IPS-15b (cell line): Measurements from ENCODE around the gene CAPN12.
"Not testable (repeated sequence)": the region's sequence is repeated elsewhere in the genome, so short reads cannot be mapped to it uniquely, and the experiment has no call there.

Experiments used
- H3K27me3 ChIP-seq: one replicate; pipeline ENCODE4 v1.6.1; 2013; ENCODE audit warnings: low read length; ENCODE audit not compliant: control insufficient read depth, insufficient read depth
- H3K36me3 ChIP-seq: one replicate; pipeline ENCODE4 v1.6.1; 2013; ENCODE audit warnings: low read length; ENCODE audit not compliant: control insufficient read depth, insufficient read depth
- H3K4me1 ChIP-seq: one replicate; pipeline ENCODE4 v1.6.1; 2013; ENCODE audit warnings: mild to moderate bottlenecking, low read length; ENCODE audit not compliant: control insufficient read depth, insufficient read depth
- H3K4me3 ChIP-seq: one replicate; pipeline ENCODE4 v1.5.1; 2013; ENCODE audit warnings: low read depth, low read length
- H3K9ac ChIP-seq: one replicate; pipeline ENCODE4 v1.6.1; 2013; ENCODE audit warnings: low read depth, mild to moderate bottlenecking, low read length
- H3K9me3 ChIP-seq: one replicate; pipeline ENCODE4 v1.6.1; 2013; ENCODE audit warnings: mild to moderate bottlenecking, low read length; ENCODE audit not compliant: control insufficient read depth, insufficient read depth

Gene CAPN12

GRCh38 chr19:38744298-38744681, at the start of gene CAPN12:
Gene CAPN12, minus strand, starts transcription at chr19:38744474. Its CDS starts 309 bp downstream, at chr19:38744165.
- no peaks in the 10 kb centered on the region for H3K9me3 ChIP-seq
- H3K36me3 ChIP-seq, result no peaks in the 10 kb centered on the region
- H3K27me3 ChIP-seq, result no peaks in the 10 kb centered on the region
- H3K9ac ChIP-seq, result no peak within 1 kb of the TSS
- no peaks in the 10 kb centered on the region for H3K4me1 ChIP-seq
- no peak within 1 kb of the TSS for H3K4me3 ChIP-seq

GRCh38 chr19:38793671-38794070, 49.4 kb upstream of the CAPN12 start:
- no peaks in the 10 kb centered on the region for H3K36me3 ChIP-seq
- H3K9me3 ChIP-seq, result no peaks in the 10 kb centered on the region
- no peak overlapping the region for H3K4me3 ChIP-seq
- no peaks in the 10 kb centered on the region for H3K27me3 ChIP-seq
- peaks cover 3% of the 10 kb centered on the region for H3K4me1 ChIP-seq
- H3K9ac ChIP-seq, result no peak overlapping the region

- H3K27me3 ChIP-seq, result no peaks in the 10 kb centered on the region
- peak overlapping the region; percentile 53 for H3K4me3 ChIP-seq
- peaks cover 3% of the 10 kb centered on the region for H3K4me1 ChIP-seq
- H3K9ac ChIP-seq, result no peak overlapping the region
- H3K36me3 ChIP-seq, result no peaks in the 10 kb centered on the region
- no peaks in the 10 kb centered on the region for H3K9me3 ChIP-seq
Observed at GRCh38 chr19:38793177-38793576, 48.9 kb upstream of the CAPN12 start.

- H3K9ac ChIP-seq, result no peak overlapping the region
- no peaks in the 10 kb centered on the region for H3K27me3 ChIP-seq
- no peaks in the 10 kb centered on the region for H3K9me3 ChIP-seq
- peaks cover 3% of the 10 kb centered on the region for H3K4me1 ChIP-seq
- peak overlapping the region; percentile 53 for H3K4me3 ChIP-seq
- no peaks in the 10 kb centered on the region for H3K36me3 ChIP-seq
Observed at GRCh38 chr19:38792250-38793111, 48.2 kb upstream of the CAPN12 start.

GRCh38 chr19:38791451-38792064, 47.3 kb upstream of the CAPN12 start:
- not testable (repeated sequence) for H3K9me3 ChIP-seq, H3K27me3 ChIP-seq, H3K4me3 ChIP-seq, H3K4me1 ChIP-seq, H3K9ac ChIP-seq, H3K36me3 ChIP-seq

GRCh38 chr19:38790507-38791403, 46.5 kb upstream of the CAPN12 start:
- not testable (repeated sequence) for H3K9ac ChIP-seq, H3K27me3 ChIP-seq, H3K4me1 ChIP-seq, H3K9me3 ChIP-seq, H3K36me3 ChIP-seq, H3K4me3 ChIP-seq

- Histone ChIP-seq H3K9ac (no peak within 1 kb of the TSS), H3K4me1 (peaks cover 3% of the 10 kb centered on the region), H3K4me3 (no peak within 1 kb of the TSS), H3K27me3 (no peaks in the 10 kb centered on the region), H3K36me3 (no peaks in the 10 kb centered on the region), H3K9me3 (no peaks in the 10 kb centered on the region)
Observed at GRCh38 chr19:38788478-38789243, 44.4 kb upstream of the CAPN12 start, which contains the start of gene LGALS7B. Gene LGALS7B, plus strand, starts transcription at chr19:38789200. Its CDS starts 27 bp downstream, at chr19:38789227.

- H3K9me3 ChIP-seq, result no peaks in the 10 kb centered on the region
- no peaks in the 10 kb centered on the region for H3K27me3 ChIP-seq
- no peak overlapping the region for H3K4me3 ChIP-seq
- no peak overlapping the region for H3K9ac ChIP-seq
- H3K4me1 ChIP-seq, result no peaks in the 10 kb centered on the region
- H3K36me3 ChIP-seq, result no peaks in the 10 kb centered on the region
Observed at GRCh38 chr19:38786572-38787265, 42.4 kb upstream of the CAPN12 start.

GRCh38 chr19:38786061-38786460, 41.8 kb upstream of the CAPN12 start:
- H3K27me3 ChIP-seq, H3K4me3 ChIP-seq, H3K9me3 ChIP-seq: not testable (repeated sequence)

GRCh38 chr19:38785187-38785699, 41.0 kb upstream of the CAPN12 start:
- H3K4me3 ChIP-seq, result no peak overlapping the region
- H3K9ac ChIP-seq, result no peak overlapping the region
- no peaks in the 10 kb centered on the region for H3K27me3 ChIP-seq
- no peaks in the 10 kb centered on the region for H3K36me3 ChIP-seq
- no peaks in the 10 kb centered on the region for H3K9me3 ChIP-seq
- H3K4me1 ChIP-seq, result no peaks in the 10 kb centered on the region

More at GRCh38 chr19:38786061-38786460, 41.8 kb upstream of the CAPN12 start:
- not testable (repeated sequence) for H3K4me1 ChIP-seq, H3K9ac ChIP-seq, H3K36me3 ChIP-seq
